K562 (cell line): ENCODE results near the gene TPGS1. TPM values are rescaled to one million over a fixed set of nuclear protein-coding genes. Genes with fewer than 3 reads are reported as not detected.

Source experiments
- ARHGAP35 ChIP-seq: fragments of 450-650 bp; IDR thresholded peaks from 2 replicates; pipeline ENCODE4 v1.6.1; 2018; ENCODE audit not compliant: partially characterized antibody
- BMI1 ChIP-seq: fragments of 150-350 bp; IDR thresholded peaks from 2 replicates; pipeline ENCODE4 v1.6.1; 2014; ENCODE audit warnings: low read length
- ELF1 ChIP-seq: fragments of 200-800 bp; sonication (Bioruptor generic); IDR thresholded peaks from 2 replicates; pipeline ENCODE4 v1.6.1; 2016; ENCODE audit warnings: missing genetic modification characterization, missing compliant biosample characterization
- ESRRA ChIP-seq: fragments of 450-650 bp; IDR thresholded peaks from 2 replicates; pipeline ENCODE4 v1.6.1; 2014; ENCODE audit warnings: low read depth, mild to moderate bottlenecking, moderate library complexity, borderline replicate concordance
- GTF2A2 ChIP-seq: IDR thresholded peaks from 2 replicates; pipeline ENCODE4 v1.6.1; 2016; ENCODE audit warnings: mild to moderate bottlenecking, missing genetic modification characterization, missing compliant biosample characterization
- HMG20A ChIP-seq: fragments of 450-650 bp; formaldehyde crosslinking; conservative IDR thresholded peaks from 2 replicates; pipeline ENCODE4 v1.4.0; 2020; ENCODE audit warnings: mild to moderate bottlenecking, mixed read lengths
- HNRNPK ChIP-seq: fragments of 200-400 bp; formaldehyde crosslinking; IDR thresholded peaks from one replicate; pipeline ENCODE4 v1.6.1; 2018; ENCODE audit warnings: mild to moderate bottlenecking, low read depth, low read length; ENCODE audit not compliant: poor library complexity, severe bottlenecking
- NCOA2 ChIP-seq, 2 experiments: fragments of 450-650 bp; IDR thresholded peaks; 2 replicates each; pipeline ENCODE4 v1.6.1; 2018; ENCODE audit warnings: mild to moderate bottlenecking in 2 of 2, moderate library complexity in 1 of 2; ENCODE audit not compliant: partially characterized antibody in 2 of 2
- TARDBP ChIP-seq: fragments of 450-650 bp; IDR thresholded peaks from 2 replicates; pipeline ENCODE4 v1.6.1; 2016
- ZNF644 ChIP-seq: fragments of 200-800 bp; sonication (Bioruptor generic); IDR thresholded peaks from 2 replicates; pipeline ENCODE4 v1.6.1; 2016; ENCODE audit warnings: low read depth, missing genetic modification characterization, missing compliant biosample characterization
- ZNF717 ChIP-seq: fragments of 250-450 bp; sonication (Bioruptor Pico); IDR thresholded peaks from 2 replicates; pipeline ENCODE4 v1.5.0; 2021
- ZSCAN29 ChIP-seq: fragments of 450-650 bp; IDR thresholded peaks from 2 replicates; pipeline ENCODE4 v1.6.1; 2017
- polyA plus RNA-seq, 8 experiments: library from polyadenylated mRNA; depleted of rRNA in 4 of 8; stranded (reverse) in 5 of 8; unstranded in 3 of 8; fragments of >200 nt; fragmentation: Nextera tagmentation in 2 of 8; fragmentation: Illumina TruSeq in 1 of 8; extraction: Ambion mirVana in 2 of 8; extraction: Trizol in 1 of 8; gene quantifications; 2 replicates each; pipeline versions ENCODE4 v1.2.1 to v1.2.3, GENCODE V29; 2011 to 2014; ENCODE audit warnings: inconsistent platforms in 1 of 8, missing spikeins in 1 of 8
- total RNA-seq, 7 experiments: library from RNA; depleted of rRNA in 6 of 7; stranded (reverse); fragments of >200 nt in 6 of 7; fragmentation: Illumina TruSeq in 2 of 7; extraction: Trizol in 2 of 7; gene quantifications; 2 replicates each; pipeline versions ENCODE4 v1.2.1 to v1.2.3, GENCODE V29; 2011 to 2021; ENCODE audit warnings: low replicate concordance in 1 of 7
- TF ChIP-seq, protein P1 (sequence below), 2 experiments: IDR thresholded peaks; 2 replicates each; pipeline ENCODE4 v1.6.1; 2012; ENCODE audit warnings: improper control_type of control experiment in 2 of 2, low read depth in 2 of 2, low read length in 2 of 2, borderline replicate concordance in 1 of 2
- TF ChIP-seq, protein P2 (sequence below), 2 experiments: fragments of 450-650 bp; conservative IDR thresholded peaks; 2 replicates each; pipeline ENCODE4 v1.6.1; 2017; ENCODE audit warnings: mild to moderate bottlenecking in 2 of 2, moderate library complexity in 2 of 2
- TF ChIP-seq, protein P3 (sequence below), 2 experiments: fragments of 250-450 bp in 1 of 2; fragments of 450-650 bp in 1 of 2; sonication (Bioruptor Pico) in 1 of 2; IDR thresholded peaks; 2 replicates each; pipeline versions ENCODE4 v1.6.1 to v1.8.0; 2016 to 2021; ENCODE audit warnings: mild to moderate bottlenecking in 2 of 2, moderate library complexity in 2 of 2, missing compliant biosample characterization in 1 of 2, missing genetic modification characterization in 1 of 2
- TF ChIP-seq, protein P4 (sequence below): fragments of 450-650 bp; formaldehyde crosslinking; conservative IDR thresholded peaks from 2 replicates; pipeline ENCODE4 v1.4.0; 2022; ENCODE audit warnings: mild to moderate bottlenecking, missing genetic modification characterization

The TPGS1 gene
- total and polyA plus RNA-seq, 9 of the 15 experiments (the other 6 are each of a cell fraction or from before 2014, with no cell fraction given) = 0.30 to 31.6 (median 1.2) TPM; not detected in 2

DNA sequence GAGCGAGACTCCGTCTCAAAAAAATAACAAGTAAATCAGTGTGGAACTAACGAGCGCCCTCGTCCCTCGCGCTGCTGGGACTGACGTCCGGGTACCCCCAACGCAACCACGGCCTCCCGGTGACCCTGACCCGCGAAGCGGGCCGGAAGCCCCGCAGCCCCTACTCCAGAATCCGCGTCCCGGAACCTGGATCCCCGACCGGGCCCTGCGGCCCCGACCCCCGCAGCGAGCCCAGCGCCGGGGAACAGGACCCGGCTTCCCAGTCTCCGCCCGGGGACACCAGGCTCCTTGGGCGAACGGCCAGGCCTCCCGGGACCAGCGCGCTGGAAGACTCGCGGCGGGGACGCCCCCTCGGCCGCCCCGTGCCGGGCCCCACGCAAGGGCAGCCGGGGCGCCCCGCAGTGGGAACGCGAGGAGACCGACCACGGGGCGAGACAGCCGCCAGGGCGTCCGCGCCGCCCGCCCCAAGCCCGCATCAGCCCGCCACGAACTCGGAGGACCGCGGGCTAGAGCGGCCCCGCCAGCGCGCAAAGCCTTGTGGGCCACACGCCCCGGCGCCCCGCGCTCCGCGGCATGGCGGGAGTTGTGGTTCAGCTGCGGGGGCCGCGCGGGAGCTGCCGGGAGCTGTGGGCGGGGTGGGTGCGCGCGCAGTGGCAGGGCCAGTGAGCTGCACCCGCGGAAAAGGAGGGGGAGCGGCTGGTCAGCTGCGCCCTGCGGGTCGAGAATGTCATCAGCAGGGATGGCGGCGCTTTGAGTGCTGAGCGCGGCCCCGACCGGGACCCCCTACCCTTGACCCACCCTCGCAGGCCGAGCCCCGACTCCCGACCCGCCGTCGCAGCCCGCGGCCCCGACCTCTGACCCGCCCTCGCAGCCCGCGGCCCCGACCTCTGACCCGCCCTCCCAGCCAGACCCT is 18.5 kb upstream of the TPGS1 start (continued):
- TF ChIP-seq ZNF644 = peak; percentile 77
- TF ChIP-seq ARHGAP35 = no peak
- 0 out of 2 replicates have a peak, but pooled peaks have one; percentile 23 for TF ChIP-seq ZSCAN29
- TF ChIP-seq, protein P1, sequence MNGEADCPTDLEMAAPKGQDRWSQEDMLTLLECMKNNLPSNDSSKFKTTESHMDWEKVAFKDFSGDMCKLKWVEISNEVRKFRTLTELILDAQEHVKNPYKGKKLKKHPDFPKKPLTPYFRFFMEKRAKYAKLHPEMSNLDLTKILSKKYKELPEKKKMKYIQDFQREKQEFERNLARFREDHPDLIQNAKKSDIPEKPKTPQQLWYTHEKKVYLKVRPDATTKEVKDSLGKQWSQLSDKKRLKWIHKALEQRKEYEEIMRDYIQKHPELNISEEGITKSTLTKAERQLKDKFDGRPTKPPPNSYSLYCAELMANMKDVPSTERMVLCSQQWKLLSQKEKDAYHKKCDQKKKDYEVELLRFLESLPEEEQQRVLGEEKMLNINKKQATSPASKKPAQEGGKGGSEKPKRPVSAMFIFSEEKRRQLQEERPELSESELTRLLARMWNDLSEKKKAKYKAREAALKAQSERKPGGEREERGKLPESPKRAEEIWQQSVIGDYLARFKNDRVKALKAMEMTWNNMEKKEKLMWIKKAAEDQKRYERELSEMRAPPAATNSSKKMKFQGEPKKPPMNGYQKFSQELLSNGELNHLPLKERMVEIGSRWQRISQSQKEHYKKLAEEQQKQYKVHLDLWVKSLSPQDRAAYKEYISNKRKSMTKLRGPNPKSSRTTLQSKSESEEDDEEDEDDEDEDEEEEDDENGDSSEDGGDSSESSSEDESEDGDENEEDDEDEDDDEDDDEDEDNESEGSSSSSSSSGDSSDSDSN (IDR thresholded peaks at IDR 0.05; ENCODE audit: borderline replicate concordance in 1 of 2, low read depth in 2 of 2, low read length in 2 of 2) = peak; percentile 68 to 73; a peak in 3 of 4 replicates
- no peak for TF ChIP-seq BMI1
- TF ChIP-seq ELF1 (tag) = peak; percentile 64; the same call in 1 of the 2 replicates
- TF ChIP-seq NCOA2 (IDR thresholded peaks at IDR 0.05; ENCODE audit: partially characterized antibody in 2 of 2) = no peak
- TF ChIP-seq, protein P2, sequence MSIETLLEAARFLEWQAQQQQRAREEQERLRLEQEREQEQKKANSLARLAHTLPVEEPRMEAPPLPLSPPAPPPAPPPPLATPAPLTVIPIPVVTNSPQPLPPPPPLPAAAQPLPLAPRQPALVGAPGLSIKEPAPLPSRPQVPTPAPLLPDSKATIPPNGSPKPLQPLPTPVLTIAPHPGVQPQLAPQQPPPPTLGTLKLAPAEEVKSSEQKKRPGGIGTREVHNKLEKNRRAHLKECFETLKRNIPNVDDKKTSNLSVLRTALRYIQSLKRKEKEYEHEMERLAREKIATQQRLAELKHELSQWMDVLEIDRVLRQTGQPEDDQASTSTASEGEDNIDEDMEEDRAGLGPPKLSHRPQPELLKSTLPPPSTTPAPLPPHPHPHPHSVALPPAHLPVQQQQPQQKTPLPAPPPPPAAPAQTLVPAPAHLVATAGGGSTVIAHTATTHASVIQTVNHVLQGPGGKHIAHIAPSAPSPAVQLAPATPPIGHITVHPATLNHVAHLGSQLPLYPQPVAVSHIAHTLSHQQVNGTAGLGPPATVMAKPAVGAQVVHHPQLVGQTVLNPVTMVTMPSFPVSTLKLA (conservative IDR thresholded peaks at IDR 0.05) = peak in 1 of 2 experiments; percentile 72; a peak in 2 of 4 replicates
- TF ChIP-seq, protein P3, sequence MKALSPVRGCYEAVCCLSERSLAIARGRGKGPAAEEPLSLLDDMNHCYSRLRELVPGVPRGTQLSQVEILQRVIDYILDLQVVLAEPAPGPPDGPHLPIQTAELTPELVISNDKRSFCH (CRISPR knock-in tag; IDR thresholded peaks at IDR 0.05) = no peak
- TF ChIP-seq, protein P3 (tag; IDR thresholded peaks at IDR 0.05) = peak; percentile 79
- TF ChIP-seq ESRRA = peak; percentile 86; the same call in 1 of the 2 replicates
- TF ChIP-seq HMG20A (CRISPR knock-in tag) = no peak
- TF ChIP-seq, protein P4, sequence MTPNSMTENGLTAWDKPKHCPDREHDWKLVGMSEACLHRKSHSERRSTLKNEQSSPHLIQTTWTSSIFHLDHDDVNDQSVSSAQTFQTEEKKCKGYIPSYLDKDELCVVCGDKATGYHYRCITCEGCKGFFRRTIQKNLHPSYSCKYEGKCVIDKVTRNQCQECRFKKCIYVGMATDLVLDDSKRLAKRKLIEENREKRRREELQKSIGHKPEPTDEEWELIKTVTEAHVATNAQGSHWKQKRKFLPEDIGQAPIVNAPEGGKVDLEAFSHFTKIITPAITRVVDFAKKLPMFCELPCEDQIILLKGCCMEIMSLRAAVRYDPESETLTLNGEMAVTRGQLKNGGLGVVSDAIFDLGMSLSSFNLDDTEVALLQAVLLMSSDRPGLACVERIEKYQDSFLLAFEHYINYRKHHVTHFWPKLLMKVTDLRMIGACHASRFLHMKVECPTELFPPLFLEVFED (CRISPR knock-in tag) = no peak
- TF ChIP-seq HNRNPK = peak; percentile 64
- no peak for TF ChIP-seq ZNF717 (CRISPR knock-in tag)
- TF ChIP-seq GTF2A2 = no peak
- peak; percentile 63 for TF ChIP-seq TARDBP
